GM12864 (cell line): Measurements from ENCODE around the gene KRTAP19-1.

Experiments
- DNase-seq: peaks from one replicate; pipeline ENCODE4 v3.0.0-alpha.2; 2011; ENCODE audit warnings: low read depth
- H3K4me3 ChIP-seq: 2 replicates; pipeline ENCODE4 v1.5.1; 2011; ENCODE audit warnings: mild to moderate bottlenecking, low read depth, low read length, control low read depth
- TF ChIP-seq, protein P1 (sequence below): IDR thresholded peaks from 2 replicates; pipeline ENCODE4 v1.5.1; 2011; ENCODE audit warnings: low read depth, mild to moderate bottlenecking, moderate library complexity, low read length, control low read depth, inconsistent platforms; ENCODE audit errors: missing control alignments

Gene KRTAP19-1

DNA sequence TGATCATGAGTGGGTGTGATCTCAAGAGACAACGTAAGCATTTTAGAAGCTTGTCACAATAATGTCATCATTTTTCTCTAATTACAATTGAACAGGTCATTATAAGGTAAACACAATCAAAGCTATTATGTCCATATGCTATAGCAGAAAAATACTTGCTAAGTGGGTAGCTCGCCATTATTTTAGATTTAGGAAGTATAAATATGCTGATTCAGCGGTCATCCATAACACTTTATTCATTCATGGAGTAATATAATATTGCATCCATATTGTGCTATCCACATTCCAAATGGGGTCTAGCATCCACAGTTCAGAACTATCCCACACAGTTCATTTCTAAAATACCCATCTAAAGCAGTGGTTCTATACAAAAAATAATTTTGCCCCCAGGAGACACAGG, 31.7 kb downstream of the KRTAP19-1 start:
- H3K4me3 ChIP-seq, result no peak overlapping the region
- DNase-seq, result no peak
- TF ChIP-seq, protein P1, sequence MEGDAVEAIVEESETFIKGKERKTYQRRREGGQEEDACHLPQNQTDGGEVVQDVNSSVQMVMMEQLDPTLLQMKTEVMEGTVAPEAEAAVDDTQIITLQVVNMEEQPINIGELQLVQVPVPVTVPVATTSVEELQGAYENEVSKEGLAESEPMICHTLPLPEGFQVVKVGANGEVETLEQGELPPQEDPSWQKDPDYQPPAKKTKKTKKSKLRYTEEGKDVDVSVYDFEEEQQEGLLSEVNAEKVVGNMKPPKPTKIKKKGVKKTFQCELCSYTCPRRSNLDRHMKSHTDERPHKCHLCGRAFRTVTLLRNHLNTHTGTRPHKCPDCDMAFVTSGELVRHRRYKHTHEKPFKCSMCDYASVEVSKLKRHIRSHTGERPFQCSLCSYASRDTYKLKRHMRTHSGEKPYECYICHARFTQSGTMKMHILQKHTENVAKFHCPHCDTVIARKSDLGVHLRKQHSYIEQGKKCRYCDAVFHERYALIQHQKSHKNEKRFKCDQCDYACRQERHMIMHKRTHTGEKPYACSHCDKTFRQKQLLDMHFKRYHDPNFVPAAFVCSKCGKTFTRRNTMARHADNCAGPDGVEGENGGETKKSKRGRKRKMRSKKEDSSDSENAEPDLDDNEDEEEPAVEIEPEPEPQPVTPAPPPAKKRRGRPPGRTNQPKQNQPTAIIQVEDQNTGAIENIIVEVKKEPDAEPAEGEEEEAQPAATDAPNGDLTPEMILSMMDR, result no peak

- no peak overlapping the region for H3K4me3 ChIP-seq
- DNase-seq, result no peak
- TF ChIP-seq, protein P1, result no peak
Observed at GRCh38 chr21:30447056-30447455, 33.1 kb downstream of the KRTAP19-1 start.

- no peak overlapping the region for H3K4me3 ChIP-seq
- no peak for DNase-seq
- TF ChIP-seq, protein P1, result no peak
Observed at GRCh38 chr21:30444204-30444603, 36.0 kb downstream of the KRTAP19-1 start.

GRCh38 chr21:30443226-30443625, 36.9 kb downstream of the KRTAP19-1 start:
- TF ChIP-seq, protein P1, result no peak
- DNase-seq, result no peak
- H3K4me3 ChIP-seq, result no peak overlapping the region

GRCh38 chr21:30439975-30440374, 40.2 kb downstream of the KRTAP19-1 start, which contains the start of gene KRTAP15-1:
Gene KRTAP15-1 (plus strand): TSS chr21:30440275. CDS start chr21:30440328, 53 bp downstream.
- TF ChIP-seq, protein P1, result no peak
- no peak for DNase-seq
- H3K4me3 ChIP-seq, result no peak within 1 kb of the TSS

DNA sequence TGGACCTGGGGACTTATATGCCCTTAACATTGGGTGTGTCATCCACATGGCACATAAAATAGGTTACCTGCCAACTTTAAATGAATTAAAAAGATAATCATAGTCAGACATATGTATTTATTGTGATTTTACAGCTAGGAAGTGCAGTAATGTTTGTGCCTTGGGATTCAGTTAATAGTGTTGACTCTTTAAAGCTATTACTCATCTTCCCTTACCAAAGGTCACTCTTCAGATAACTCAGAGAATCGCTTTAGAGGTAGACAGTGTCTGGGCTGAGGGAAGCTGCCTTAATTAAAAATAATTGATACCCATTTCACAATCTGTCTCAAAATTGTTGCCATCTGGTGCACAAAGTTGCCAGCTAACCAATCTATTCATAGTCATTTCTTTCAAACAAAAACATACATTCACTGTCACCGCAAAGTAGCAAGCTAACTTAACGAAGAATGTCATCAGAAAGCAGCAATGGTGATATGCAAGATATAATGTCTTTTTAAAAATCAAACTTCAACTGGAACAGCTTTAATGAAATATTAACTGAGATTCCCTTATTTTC, 43.1 kb downstream of the KRTAP19-1 start:
- TF ChIP-seq, protein P1, result no peak
- DNase-seq, result no peak
- no peak overlapping the region for H3K4me3 ChIP-seq

- TF ChIP-seq, protein P1, result peak; percentile 38
- no peak for DNase-seq
- H3K4me3 ChIP-seq, result no peak overlapping the region
Observed at GRCh38 chr21:30434033-30434631, 46.0 kb downstream of the KRTAP19-1 start.
